ENCODE data around the gene TMPRSS2. TPM values are rescaled to one million over a fixed set of nuclear protein-coding genes. Genes with fewer than 3 reads are reported as not detected.

The TMPRSS2 gene
- total RNA-seq (2014; rRNA removed; shearing (Covaris generic)): not detected in 2 replicates
- polyA plus RNA-seq (2015; cell fraction: cytosol; rRNA removed): not detected in 2 replicates
- polyA plus RNA-seq (2015; cell fraction: nucleus; rRNA removed): not detected in 2 replicates

- DNase-seq (ENCODE audit: low read depth): no peak
These were observed at the start of gene TMPRSS2 for GRCh38 chr21:41507521-41508414. TSS of gene TMPRSS2 (minus strand) at chr21:41508158. CDS start at chr21:41498133, 10,025 bp downstream.

DNA sequence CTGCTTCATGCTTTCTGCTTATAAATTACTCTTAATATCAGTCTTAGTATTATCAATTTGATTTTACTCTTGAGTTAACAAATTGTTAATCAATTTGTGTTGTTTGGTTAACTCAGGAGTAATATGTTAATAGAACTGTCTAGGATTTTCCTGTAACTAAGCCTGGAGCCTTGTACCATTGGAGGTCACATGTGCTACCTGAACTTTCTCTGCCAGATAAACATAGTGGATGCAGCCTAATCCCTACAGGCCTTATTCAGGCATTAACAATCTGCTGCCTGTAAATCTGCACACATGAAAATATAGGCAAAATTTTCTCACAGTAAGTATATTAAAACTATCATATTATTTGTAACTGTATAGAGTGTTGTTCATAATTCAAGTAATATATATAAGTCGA lies 47.1 kb upstream of the TMPRSS2 start:
- DNase-seq (ENCODE audit: low read depth): no peak

GRCh38 chr21:41552254-41552653 lies 44.3 kb upstream of the TMPRSS2 start:
- DNase-seq (ENCODE audit: low read depth): no peak

DNA sequence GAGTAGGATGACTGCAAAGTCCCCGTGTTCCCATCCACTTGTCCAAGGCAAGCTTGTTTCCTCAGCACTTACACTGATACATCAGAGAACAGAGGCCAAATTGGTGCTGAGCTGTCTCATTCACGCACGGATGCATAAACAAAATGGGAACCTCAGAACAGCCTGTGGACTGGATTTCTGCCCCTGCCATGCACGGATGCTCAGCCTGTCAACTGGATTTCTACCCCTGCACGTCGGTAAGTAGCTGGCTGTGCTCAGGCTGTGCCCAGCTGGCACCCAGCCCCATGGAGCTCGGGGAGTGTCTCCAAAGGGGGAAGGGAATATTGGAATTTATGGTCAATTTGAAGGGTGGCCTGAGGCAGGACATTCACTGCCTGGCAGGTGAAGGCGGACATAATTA lies 40.8 kb upstream of the TMPRSS2 start:
- DNase-seq (ENCODE audit: low read depth): no peak

GRCh38 chr21:41547111-41547510 lies 39.2 kb upstream of the TMPRSS2 start:
- no peak for DNase-seq (ENCODE audit: low read depth)

GRCh38 chr21:41545500-41546359 lies 37.8 kb upstream of the TMPRSS2 start:
- no peak for DNase-seq (ENCODE audit: low read depth)

DNA sequence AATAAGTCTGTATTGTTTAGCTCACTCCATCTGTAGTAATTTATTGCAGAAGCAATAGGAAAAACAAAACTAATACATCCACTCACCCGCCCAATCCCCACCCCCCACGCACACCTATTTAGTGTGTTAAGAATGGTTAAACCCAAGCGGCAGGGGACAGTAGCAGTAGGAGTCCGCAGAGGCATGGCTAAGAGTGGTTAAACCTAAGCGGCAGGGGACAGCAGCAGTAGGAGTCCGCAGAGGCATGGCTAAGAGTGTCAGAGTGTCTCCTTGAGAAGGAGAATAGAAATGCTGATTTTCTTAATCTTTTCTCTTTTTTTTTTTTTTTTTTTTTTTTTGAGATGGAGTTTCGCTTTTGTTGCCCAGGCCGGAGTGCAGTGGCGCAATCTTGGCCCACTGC lies 34.8 kb upstream of the TMPRSS2 start:
- DNase-seq (ENCODE audit: low read depth): no peak

- no peak for DNase-seq (ENCODE audit: low read depth)
These were observed 29.4 kb upstream of the TMPRSS2 start for GRCh38 chr21:41537356-41537755.

- DNase-seq (ENCODE audit: low read depth): no peak
These were observed 28.8 kb upstream of the TMPRSS2 start for GRCh38 chr21:41536827-41537103.

DNA sequence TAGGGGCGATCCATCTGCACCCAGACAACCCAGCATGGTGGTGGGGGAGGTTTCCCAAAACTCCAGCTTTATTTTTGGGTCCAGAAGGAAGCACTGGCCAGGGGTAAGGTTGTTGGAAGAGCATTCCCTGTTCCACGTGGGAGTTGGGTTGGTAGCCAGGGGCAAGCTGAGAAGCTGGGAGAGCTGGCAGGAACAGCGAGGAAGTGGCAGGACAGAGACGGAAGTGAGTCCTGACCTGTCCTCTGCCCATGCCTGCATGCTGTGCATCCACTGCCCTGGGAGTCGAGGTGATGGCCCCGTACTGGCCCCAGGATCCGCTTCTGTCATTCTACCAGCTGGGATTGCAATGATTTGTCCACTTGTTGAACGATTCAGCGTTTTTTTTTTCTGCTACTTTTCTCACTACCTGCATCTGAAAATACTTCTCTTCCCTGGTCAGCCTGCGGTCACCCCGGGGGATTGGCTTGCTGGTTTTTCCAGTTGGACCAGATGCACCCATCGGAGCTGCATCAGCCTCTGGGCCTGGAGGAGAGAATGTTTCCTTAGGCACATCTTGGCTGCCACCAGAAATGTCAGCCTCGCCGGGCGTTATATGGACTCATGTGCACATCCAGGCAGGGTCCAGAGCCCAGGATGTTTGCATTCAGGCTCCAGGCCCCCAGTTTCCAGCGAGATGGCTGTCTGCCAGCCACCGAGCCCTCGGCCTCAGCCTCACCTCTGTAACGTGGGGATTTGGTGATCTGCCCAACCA lies 28.3 kb upstream of the TMPRSS2 start:
- DNase-seq (ENCODE audit: low read depth): no peak

- DNase-seq (ENCODE audit: low read depth): no peak
These were observed 22.4 kb upstream of the TMPRSS2 start for GRCh38 chr21:41530366-41530765.

DNA sequence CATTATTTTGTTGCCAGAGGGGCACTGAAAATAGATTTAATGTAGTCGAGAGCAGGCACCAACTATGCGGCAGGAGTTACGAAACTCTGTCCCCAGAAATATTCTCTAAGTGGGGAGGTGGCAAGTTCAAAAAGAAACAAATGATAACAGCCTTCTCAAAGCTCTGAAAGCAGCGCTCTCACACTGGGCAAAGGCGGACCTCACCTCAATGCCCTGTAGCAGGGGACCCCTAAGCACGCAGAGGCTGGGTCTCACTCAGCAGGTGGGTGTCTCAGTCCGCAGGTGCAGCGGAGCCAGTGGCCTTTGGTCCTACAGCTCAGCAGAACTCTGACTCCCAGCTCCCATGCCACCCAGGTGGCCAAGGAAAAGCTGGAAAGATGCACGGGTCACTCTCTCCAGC lies 21.8 kb upstream of the TMPRSS2 start:
- no peak for DNase-seq (ENCODE audit: low read depth)

DNA sequence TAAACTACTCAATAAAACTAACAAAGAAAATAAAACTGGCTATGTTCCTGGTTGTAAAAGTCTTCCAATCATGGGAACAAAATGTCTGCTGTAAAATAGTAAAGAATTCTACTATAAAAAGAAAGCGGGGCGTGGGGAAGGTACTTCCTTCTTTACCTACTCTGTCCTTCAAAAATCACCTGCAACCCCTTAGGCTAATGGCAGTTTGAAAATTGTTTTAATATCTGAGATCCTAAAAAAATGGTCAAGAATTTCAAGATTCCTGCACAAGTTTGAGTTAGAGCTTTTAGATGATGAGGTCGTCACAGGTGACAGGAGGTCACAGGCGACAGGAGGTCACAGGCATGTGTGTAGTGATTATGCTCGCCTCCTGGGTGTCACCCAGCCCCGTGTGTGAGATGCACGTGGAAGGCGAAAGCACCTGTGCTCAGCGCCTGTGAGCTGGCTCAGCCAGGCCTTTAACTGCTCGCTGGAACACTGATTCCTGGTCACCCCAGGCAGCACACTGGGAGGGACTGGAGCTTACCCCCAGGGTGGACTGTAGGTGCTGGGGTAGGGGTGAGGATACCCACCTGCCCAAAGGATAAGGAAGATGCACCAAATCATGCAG lies 18.6 kb upstream of the TMPRSS2 start:
- DNase-seq (ENCODE audit: low read depth): no peak

DNA sequence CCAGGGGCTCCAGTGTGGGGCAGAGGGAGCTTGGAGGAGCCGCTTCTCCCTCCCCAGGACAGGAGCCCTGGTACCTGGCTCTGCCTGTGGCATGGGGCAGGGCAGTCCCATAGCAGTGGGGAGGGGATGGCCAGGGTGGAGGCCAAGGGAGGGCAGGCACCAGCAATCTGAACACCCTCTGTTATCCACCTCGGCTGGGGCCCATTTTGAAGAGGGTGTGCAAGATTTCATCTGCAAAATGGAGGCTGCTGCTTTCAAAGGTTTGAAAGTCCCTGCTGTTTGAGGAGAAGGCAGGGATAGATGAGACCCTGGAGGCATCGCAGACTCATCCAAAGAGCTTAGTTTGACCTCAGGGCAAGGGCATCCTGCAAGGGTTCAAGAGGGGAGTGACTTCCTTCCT lies 15.2 kb upstream of the TMPRSS2 start:
- DNase-seq (ENCODE audit: low read depth): no peak

GRCh38 chr21:41521489-41522027 lies 13.6 kb upstream of the TMPRSS2 start:
- no peak for DNase-seq (ENCODE audit: low read depth)

- no peak for DNase-seq (ENCODE audit: low read depth)
These were observed 12.8 kb upstream of the TMPRSS2 start for GRCh38 chr21:41520560-41521442.

DNA sequence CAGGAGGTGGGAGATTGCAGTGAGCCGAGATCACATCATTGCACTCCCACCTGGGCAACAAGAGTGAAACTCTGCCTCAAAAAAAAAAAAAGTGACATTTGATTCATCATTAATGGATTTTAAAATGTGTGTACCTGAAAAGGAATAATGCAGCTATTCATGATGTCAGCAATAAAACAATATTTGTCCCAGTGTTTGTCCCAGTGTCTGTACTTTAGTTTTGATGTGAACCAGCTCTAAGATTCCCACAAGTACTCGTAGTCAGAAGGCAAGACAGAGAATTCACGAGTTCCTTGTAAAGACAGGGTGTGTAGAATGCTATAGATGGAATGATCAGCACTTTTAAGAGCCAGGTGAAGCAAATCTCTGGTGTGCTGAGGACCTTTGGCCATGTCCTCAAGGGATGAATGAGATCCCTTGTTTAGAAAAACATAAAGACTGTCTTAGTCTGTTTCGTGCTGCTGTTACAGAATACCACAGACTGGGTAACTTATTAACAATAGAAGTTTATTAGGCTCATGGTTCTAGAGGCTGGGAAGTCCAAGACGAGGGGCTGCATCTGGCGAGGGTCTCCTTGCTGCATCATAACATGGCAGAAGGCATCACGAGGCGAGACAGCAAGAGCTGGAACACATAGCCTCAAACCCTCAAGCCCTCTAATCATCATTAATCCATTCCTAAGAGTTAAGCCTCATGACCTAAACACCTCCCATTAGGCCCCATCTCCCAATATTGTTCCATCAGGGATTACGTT lies 12.0 kb upstream of the TMPRSS2 start:
- no peak for DNase-seq (ENCODE audit: low read depth)

GRCh38 chr21:41518757-41519156 lies 10.8 kb upstream of the TMPRSS2 start:
- no peak for DNase-seq (ENCODE audit: low read depth)

DNA sequence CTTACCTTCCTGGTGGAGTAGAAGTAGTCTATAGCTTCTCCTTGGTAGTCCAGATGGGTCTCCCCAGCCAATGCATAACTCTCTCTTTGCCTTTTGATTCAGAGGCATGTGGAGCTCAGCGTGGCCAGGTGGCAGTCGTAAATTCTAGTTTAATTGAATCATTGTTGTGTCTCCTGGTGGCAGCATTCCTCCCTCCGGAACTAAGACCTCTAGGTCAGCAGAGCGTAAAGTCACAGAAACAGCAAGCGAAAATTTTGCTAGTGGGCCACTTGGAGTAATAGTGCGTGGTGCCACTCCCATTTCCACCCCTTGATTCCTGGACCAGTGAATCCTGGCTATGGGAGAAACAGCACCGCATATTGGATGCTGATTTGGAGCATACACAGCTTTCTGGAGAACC lies 3.9 kb upstream of the TMPRSS2 start:
- no peak for DNase-seq (ENCODE audit: low read depth)
